Activated T-cell treated with anti-CD3 and anti-CD28 coated beads for 4 hours (primary cell): ENCODE results near the gene BTNL9.
"Not testable (repeated sequence)": the region's sequence is repeated elsewhere in the genome, so short reads cannot be mapped to it uniquely, and the experiment has no call there.

Experiments used
- DNase-seq: peaks from one replicate; pipeline ENCODE4 v3.0.0-alpha.2; 2020

BTNL9 gene

DNA sequence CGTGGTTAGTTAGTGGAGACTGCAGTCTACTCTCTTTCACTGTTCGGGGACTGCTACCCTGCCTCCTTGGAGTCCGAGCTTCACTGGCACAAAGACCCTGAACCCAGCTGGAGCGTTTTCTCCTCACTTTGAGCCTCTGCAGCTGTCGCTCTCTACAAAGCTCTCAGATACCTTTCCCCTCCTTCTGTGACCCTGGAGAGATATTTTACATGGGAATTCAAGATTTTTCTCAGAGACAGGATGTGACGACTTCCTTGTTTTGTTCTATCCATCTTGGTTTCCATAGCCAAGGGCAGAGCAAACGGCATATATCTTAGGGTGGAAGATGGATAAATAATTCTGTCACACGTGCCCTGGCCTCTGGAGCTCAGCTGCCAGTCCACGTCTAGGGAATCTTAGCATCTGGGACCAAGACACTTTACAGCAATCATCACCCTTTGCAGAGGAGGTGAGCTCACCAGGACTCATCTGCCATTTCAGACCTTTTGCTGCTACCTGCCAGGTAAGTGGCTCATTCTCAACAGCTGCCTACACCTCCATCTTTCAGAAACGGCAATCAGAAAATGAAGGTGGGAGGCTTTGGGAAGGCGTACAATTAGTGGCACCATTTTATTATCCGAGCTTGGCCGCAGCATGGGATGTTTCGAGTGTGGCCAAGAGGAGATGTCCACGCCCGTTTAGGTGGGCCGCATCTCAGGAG is at the start of gene BTNL9:
TSS of gene BTNL9 (plus strand) at position 336 of the 700 bp plus-strand sequence. CDS start 5,224 bp downstream, outside the sequence.
- DNase-seq = no peak

DNA sequence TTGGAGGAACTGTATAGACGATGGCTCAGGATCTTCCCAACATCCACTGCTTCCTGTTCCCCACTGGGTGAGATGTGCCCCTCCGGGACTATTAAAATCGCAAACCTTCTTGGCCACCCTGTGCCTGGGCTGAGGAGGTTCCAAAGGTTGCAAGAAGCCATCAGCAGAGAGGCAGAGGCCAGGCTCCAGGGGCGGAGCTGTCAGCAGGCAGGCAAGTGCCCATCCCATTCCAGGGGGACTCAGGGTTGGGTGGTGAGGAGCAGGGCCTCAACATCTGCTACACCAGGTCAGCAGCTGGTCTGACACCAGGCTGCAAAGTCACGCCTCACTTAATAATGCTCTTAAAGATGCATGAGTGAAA is 49.2 kb upstream of the BTNL9 start:
- DNase-seq = no peak

DNA sequence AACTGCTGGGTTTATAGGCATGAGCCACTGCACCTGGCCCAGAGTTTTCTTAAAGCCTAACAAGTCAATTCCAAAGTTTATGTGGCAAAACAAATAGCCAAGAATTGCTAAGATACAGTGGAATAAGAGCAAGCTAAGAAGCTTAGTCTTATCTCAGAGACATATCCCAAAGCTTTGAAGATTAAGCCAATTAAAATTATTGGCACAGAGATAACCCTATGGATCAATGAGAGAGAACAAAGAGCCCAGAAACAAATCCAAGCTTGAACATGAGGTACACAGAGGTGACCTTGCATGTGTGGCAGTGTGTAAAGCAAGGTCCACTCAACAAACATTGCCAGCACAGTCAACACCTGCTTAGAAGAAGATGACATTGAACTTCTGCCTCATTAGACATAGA is 38.1 kb upstream of the BTNL9 start:
- DNase-seq = no peak

DNA sequence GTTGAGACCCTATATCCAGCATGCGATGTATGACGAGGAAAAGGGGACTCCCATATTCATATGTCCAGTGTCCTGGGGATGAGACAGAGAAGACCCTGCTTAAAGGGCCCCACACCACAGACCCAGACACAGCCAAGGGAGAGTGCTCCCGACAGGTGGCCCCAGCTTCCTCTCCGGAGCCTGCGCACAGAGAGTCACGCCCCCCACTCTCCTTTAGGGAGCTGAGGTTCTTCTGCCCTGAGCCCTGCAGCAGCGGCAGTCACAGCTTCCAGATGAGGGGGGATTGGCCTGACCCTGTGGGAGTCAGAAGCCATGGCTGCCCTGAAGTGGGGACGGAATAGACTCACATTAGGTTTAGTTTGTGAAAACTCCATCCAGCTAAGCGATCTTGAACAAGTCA is 34.3 kb upstream of the BTNL9 start:
- DNase-seq = no peak

DNA sequence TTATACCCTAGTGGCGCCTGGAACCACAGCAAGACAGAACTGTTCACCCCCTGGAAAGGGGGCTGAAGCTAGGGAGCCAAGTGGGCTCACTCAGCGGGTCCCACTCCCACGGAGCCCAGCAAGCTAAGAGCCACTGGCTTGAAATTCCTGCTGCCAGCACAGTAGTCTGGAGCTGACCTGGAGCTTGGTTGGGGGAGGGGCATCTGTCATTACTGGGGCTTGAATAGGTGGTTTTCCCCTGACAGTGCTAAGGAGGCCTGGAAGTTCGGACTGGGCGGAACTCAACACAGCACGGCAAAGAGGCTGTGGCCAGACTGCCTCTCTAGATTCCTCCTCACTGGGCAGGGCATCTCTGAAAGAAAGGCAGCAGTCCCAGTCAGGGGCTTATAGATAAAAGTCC is 31.9 kb upstream of the BTNL9 start:
- no peak for DNase-seq

DNA sequence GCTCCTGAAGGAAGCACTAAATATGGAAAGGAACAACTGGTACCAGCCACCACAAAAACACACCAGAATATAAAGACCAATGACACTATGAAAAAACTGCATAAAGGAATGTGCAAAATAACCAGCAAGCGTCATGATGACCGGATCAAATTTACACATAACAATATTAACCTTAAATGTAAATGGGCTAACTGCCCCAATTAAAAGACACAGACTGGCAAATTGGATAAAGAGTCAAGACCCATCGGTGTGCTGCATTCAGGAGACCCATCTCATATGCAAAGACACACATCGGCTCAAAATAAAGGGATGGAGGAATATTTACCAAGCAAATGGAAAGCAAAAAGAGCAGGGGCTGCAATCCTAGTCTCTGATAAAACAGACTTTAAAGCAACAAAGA is 30.0 kb upstream of the BTNL9 start:
- not testable (repeated sequence) for DNase-seq

DNA sequence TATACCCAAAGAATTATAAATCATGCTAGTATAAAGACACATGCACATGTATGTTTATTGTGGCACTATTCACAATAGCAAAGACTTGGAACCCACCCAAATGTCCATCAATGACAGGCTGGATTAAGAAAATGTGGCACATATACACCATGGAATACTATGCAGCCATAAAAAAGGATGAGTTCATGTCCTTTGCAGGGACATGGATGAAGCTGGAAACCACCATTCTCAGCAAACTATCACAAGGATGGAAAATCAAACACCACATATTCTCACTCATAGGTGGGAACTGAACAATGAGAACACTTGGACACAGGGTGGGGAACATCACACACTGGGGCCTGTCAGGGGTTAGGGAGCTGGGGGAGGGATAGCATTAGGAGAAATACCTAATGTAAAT is 25.4 kb upstream of the BTNL9 start:
- DNase-seq = not testable (repeated sequence)

DNA sequence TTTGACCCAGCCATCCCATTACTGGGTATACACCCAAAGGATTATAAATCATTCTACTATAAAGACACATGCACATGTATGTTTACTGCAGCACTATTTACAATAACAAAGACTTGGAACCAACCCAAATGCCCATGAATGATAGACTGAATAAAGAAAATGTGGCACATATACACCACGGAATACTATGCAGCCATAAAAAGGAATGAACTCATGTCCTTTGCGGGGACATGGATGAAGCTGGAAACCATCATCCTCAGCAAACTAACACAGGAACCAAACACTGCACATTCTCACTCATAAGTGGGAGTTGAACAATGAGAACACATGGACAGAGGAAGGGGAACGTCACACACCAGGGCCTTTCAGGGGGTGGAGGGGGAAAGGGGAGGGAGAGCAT is 22.6 kb upstream of the BTNL9 start:
- not testable (repeated sequence) for DNase-seq

DNA sequence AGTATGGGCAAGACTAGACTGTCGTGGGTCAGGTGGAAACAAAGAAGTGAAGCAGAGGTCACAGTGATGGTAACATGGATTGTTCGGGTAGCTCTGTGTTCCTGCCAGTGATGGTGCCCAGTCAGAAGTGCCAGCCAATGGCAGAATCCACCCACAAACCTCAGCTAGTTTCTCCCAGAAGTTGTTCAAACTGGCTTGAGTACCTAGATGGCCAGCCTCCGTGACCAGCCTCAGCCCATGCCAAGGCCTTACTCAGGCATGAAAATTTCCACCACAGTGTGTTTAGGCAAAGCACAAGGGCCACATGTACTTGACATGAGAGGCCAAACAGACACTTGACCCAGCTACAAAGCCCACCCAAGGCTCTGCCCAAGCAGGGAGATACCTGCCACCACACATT is 19.4 kb upstream of the BTNL9 start:
- no peak for DNase-seq

DNA sequence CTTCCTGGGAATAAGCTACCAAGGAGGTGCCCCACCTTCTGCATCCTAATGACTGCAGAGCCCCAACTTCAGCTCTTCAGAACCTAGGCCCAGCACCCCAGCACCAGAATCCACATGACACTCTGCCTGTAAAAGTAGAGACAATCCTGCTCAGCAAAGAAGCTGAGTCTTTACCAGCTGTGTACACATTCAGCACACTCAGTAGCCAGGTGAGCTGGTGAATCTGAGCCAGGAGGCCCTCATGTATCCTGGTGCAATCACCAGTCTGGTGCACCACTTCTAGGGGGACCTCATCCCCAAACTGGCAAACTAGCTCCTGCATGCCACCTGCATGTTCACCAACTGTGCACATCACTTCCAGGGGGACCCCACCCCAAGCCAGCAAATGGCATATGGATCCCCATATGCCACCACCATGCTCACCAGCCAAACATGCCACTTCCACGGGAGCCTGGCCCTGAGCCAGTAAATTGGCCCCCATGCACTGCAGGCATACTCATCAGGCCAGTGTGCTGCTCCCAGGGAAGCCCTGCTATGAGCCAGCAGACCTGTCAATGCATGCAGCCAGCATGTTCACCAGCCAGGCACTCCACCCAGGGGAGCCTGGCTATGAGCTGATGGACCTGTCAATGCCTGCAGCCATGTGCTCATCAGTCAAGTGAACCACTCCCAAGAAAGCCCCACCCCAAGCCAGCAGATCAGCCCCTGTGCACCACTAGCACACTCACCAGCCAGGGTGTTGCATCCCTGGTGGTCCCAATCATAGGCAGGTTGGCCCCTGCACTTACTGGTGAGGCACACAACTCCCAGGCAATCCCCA is 15.6 kb upstream of the BTNL9 start:
- DNase-seq = no peak

DNA sequence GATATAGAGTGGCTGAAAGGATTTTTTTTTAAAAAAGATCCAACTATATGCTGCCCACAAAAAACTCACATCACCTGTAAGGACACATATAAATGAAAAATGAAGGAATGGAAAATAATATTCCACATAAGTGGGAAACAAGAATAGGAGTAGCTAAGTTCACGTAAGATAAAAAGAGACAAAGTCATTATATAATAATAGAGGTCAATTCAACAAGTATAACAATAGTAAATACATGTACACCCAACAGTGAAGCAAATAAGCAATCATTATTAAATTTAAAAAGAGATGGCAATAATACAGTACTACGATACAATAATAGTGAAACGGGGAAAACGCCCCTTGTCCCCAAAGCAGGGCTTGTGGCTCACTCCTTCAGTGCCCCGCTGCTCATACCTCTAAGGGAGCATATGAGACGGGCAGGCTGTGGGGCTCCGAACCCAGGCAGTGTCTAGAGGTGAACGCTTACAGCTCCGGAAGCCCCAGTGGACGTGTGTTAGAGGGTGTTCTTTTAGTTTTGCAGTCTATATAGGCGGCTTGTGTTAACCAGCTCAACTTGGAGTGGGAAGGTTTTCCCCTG is 12.5 kb upstream of the BTNL9 start:
- no peak for DNase-seq

DNA sequence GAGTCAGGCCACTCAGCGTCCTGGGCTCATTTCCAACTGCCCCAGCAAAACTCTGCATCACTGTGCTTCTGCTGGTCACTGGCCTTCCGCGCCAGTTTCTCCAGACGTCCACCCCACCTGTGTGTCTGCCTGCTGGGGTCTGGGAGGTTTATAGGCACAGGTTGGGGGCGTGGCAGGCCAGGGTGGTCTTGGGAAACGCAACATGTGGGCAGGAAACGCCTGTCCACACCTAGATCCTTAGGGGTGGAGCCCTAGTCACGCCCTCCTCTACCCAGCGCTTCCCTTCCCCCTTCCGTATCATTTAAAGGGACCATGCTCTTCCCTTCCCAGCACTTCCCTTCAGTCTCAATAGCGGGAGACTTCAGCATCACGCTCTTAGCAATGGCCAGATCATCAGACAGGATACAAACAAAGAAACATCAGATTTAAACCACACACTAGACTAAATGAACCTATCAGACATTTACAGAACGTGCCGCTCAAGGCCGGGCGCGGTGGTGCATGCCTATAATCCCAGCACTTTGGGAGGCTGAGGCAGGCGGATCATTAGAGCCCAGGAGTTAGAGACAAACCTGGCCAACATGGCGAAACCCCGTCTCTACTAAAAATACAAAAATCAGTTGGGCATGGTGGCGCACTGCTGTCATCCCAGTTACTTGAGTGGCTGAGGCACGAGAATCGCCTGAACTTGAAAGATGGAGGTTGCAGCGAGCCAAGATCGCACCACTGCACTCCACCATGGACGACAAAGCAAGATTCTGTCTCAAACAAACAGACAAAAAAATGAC is 11.8 kb upstream of the BTNL9 start:
- DNase-seq = no peak

DNA sequence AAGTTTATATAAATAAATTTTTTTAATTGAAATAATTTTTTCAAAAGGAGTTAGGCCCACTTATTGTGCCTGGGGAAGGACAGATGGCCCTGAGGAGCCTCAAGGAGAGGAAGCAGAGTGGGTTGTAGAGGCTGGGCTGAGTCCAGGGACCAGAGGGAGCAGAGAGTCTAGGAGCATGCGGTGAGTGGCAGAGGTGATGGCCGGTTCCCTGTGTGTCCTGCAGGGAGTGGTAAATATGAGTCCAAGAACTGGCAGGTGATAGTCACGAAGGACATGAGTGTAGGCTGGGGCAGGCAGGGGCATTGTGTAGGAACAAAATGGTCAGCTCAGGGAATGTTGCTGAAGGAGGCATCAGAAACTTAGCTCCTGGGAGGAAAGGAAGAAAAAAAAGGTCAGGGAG is 8.3 kb upstream of the BTNL9 start:
- no peak for DNase-seq

DNA sequence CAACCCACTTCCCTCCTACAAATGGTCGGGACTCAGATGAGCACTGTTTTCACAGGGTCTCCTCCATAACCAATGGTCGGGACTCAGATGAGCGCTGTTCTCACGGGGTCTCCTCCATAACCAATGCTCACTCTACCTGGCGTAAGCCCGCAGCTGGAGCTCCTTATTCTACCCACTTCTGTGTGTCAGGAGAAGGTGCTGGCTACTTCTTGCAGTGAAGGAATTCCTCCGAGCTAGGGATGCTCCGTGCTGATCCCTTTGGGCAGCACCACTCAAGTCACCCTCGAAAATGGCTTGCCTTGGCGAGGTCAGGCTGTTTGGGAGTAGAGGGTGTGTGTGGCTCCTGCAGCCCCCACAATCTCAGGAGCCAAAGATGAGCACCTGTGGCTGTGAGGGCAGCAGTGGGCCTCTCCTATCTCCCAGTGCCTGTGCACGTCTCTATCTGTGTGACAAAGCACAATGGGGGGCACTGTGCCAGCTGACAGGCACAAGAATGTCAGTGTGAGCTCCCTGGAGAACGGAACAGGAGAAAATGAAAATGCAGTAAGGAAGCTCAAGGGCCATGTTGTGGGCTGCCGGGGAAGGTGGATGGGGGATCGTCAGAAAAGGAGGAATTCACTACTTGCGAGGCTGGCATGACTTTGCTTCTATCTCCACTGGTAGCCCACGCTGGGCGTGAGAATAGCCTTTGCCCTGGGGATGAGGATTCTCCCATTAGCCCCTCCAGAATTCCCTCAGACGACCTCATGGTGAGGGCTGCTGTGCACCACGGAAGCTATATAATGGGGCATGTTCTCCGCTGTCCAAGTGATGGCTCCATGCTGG is 3.9 kb upstream of the BTNL9 start:
- DNase-seq = no peak

DNA sequence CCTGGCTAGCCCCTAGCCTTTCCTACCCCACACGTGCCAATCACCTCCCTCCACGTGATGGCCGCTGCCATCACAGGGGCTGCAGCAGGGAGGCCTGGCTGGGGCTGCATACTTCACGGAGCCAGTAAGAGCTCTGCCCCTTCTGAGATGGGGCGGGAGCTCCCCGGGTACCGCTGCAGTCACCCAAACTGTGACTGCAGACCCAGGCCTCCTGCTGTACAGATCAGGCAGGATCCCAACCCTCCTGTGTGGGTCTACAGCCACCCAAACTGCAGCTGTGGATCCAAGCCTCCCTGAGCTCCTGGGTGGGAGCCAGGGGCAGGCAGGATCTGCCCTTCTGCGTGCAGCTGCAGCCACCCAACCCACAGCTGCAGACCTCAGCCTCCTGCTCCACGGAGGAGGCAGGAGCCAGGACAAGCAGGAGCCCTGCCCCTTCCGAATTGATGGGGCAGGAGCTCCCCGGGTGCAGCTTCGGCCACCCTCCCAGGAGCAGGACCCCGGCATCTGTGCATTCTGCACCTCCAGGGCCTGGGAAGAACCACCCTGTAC is 3.2 kb upstream of the BTNL9 start:
- no peak for DNase-seq

DNA sequence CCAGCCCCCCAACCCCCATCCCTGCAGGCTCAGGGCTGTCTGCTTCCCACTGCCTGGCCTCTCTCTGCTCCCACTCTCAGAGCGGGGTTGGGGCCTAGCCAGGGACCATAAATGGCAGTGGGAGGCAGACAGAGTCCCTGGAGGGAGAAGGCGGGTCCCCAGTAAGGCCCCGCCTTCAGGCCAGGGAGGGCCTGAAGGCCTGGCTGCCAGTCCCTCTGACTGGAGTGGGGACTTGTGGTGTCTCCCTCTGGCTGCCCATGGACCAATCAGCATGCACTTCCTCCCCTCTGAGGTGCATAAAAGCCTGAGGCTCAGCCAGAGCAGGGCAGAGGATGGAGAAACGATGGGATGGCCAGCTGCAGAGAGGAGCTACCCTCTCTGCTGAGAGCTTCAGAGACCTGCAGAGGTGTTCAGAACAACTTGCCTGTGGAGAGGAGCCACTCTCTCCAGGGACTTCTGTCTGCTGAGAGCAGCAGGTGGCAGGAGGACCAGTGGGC is 2.7 kb upstream of the BTNL9 start:
- no peak for DNase-seq

DNA sequence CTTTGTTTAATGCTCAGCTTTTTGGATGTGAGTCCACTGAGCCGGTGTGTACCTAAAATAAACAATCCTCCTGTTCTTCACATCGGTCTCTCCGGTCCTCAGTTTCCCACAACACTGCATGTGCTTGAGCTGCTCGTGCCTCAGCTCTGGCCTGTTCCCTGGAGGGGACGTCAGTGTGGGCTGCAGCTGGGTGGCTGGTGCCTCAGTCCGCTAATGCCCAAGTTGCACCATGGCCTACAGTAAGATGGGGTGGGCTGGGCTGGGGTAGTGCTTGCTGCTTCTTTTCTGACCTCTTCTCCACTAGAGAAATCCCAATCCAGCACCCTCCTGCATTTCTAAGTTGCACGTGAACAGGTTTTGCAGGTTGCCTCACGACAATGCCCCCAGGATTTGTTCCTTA is 595 bp upstream of the BTNL9 start:
- no peak for DNase-seq

DNA sequence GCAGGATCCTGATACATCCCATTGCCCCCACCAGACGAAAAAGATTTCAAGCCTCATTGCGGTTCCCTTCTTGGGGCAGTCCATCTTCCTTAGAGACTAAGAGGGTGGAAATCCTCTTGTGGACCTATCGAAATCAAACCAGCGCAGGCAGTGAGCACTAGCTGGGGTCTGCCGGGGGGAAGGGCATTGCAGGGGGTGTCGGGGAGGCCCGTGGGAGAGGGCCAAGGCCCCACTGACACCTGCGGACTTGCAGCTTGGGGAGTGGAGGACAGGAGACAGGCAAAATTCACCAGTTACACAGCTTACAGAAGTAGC is 522 bp downstream of the BTNL9 start:
- no peak for DNase-seq

DNA sequence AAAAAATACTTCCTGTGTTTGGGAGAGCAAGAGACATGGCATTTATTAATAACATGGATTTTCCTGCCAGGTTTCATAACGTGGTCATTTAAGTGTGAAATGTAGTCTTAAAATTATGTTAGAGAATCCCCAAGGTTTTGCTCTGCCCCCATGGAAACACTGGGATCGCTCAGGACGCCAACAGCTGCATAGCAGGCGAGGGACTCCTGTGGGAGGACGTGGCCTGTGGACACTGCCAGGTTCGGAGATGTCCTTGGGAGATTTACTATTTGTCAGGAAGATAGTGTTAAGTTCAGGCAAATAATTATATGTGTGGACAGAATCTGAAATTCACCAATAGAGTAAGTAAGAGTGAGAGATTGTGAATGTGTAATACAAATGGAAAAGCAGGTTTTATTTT is 977 bp downstream of the BTNL9 start:
- no peak for DNase-seq

DNA sequence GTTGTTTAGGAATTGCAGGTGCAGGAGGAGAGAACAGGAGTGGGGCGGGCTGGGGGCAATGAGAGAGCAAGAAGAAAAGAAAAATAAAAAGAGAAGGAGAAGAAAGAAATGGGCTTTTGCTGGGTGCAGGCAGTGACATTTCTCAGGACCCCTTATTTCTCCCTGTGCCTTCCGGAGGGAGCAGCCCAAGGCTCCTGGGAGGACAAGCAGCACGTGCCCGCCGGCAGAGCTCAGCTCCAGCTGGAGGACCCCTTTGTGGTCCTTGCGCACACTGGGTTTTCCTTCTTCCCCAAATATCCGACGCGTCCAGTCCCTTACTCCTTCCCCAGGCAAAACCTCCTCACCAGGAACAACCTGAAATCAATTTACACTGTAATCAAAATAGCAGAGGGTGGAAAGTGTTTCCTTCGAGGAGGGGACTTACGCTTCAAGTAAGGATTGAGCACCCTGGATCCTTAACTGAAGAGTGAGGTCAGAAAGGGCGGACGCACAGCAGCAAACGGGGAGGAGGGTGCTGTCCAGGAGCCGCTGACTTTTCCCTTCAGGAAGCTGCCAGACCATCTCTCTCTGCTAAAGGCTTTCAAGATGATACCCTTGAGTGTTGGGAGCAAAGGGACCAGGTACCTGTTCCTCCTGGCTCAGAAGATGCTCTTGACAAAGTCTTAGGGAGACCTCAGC is 2.1 kb downstream of the BTNL9 start:
- DNase-seq = no peak

DNA sequence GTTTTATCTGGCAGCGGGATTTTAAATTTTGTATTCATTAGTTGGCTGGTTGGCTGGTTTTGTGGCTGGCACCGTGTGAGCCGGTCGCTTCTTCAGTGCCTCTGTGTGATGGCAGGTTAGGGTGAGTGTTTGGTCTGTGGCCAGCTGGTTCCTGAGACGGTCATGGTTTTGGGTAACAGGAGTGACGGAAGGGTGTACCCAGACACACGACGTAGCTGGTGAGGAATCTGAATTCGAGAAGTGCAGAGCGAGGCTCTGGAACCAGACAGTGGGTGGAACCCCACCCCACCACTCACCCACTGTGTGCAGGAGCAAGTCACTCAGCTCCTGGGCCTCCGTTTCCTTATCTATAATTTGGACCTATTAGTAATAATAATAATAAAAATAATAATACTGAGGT is 2.7 kb downstream of the BTNL9 start:
- no peak for DNase-seq
